ENCODE measurements around the gene TRIM46. TPM values are rescaled to one million over a fixed set of nuclear protein-coding genes. Genes with fewer than 3 reads are reported as not detected.
"Not testable (repeated sequence)": the region's sequence is repeated elsewhere in the genome, so short reads cannot be mapped to it uniquely, and the experiment has no call there.

Gene TRIM46
- total RNA-seq, 4 donors from 2014 or later: 6.0 to 20.4 (median 12.7) TPM

DNA sequence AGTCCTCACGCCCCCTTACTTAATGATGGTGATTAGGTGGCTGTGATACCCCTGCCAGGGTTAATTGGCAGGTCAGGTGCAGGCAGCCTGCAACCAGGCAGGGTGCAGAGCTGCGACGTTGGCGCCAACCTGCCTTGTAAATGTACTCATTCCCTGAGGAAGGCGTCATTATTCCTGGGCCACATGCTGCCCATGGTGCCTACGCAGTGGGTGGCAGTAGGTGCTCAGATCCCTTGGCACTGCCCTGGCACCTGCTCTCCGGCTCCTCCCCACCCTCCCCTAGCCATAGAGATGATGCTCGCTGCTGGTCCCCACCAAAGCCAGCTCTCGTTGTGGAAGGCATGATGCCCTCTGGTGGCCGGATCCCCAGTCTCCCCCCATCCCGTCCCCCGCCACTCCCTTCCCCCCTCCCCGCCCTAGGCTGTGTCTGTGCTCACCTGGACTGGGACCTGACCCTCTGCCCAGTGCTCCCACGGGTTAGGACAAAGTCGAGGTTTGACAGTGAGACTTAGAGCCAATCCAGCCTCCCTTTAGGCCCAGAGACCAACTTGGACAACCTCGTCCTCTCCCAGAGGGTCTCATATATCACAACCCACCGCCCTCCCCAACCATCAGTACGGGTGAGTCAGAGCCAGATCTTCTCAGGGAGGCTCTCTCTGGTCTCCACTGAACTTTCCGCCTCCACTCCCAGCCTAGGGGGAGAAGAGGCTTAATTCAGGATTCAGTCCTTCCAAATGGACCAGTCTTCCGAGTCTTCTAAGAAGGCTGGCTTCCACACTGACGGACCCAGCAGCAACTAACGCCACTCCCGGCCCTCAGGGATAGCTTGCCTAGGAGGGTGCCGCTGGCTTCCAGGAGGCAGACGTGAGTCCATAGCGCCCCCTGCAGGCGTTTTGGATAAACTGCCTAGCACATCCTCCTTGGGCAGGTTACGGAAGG lies 6.2 kb upstream of the TRIM46 start:
- no peak overlapping the region for H3K4me3 ChIP-seq
- DNase-seq (ENCODE audit: low spot score in 2 of 2): peak; percentile 78 to 83

DNA sequence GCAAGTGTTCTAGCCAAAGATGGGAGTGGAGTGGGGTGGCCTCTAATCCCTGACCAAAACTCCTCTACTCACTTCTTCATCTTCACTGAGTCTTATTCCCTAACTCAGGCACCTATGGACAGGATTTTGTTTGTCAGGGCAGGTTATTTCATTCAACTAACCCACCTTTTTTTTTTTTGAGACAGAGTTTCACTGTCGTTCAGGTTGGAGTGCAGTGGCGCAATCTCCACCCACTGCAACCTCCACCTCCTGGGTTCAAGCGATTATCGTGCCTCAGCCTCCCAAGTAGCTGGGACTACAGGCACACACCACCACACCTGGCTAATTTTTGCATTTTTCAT lies 5.6 kb upstream of the TRIM46 start:
- 42 to 50% methylated on average over 4 of the region's 4 CpGs for WGBS, 2 donors
- Histone ChIP-seq H3K27ac (peak overlapping the region in 2 of 4 donors; percentile 65 to 71), H3K36me3 (peaks cover 0 to 27% (median 0%) of the 10 kb centered on the region in 3 donors), H3K4me1 (peaks cover 0 to 34% (median 21%) of the 10 kb centered on the region in 4 donors)
- not testable (repeated sequence) for H3K27me3 ChIP-seq; DNase-seq (ENCODE audit: low spot score in 2 of 2); H3K4me3 ChIP-seq; H3K9me3 ChIP-seq

More for the DNA sequence above, 6.2 kb upstream of the TRIM46 start:
- Histone ChIP-seq H3K27me3 (no peaks in the 10 kb centered on the region), H3K4me1 (peaks cover 0 to 32% (median 20%) of the 10 kb centered on the region in 4 donors), H3K27ac (peak overlapping the region in 2 of 4 donors; percentile 65 to 71), H3K9me3 (no peaks in the 10 kb centered on the region), H3K36me3 (peaks cover 0 to 27% (median 0%) of the 10 kb centered on the region in 3 donors)
- TF ChIP-seq EP300 (IDR thresholded peaks at IDR 0.05) (peak in 1 of 2 donors; percentile 32), POLR2A (IDR thresholded peaks at IDR 0.05) (no peak)
- TF ChIP-seq, protein P1, sequence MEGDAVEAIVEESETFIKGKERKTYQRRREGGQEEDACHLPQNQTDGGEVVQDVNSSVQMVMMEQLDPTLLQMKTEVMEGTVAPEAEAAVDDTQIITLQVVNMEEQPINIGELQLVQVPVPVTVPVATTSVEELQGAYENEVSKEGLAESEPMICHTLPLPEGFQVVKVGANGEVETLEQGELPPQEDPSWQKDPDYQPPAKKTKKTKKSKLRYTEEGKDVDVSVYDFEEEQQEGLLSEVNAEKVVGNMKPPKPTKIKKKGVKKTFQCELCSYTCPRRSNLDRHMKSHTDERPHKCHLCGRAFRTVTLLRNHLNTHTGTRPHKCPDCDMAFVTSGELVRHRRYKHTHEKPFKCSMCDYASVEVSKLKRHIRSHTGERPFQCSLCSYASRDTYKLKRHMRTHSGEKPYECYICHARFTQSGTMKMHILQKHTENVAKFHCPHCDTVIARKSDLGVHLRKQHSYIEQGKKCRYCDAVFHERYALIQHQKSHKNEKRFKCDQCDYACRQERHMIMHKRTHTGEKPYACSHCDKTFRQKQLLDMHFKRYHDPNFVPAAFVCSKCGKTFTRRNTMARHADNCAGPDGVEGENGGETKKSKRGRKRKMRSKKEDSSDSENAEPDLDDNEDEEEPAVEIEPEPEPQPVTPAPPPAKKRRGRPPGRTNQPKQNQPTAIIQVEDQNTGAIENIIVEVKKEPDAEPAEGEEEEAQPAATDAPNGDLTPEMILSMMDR (IDR thresholded peaks at IDR 0.05): peak; percentile 76 to 95 (median 94)
- 6% methylated on average over 17 to 23 of the region's 28 CpGs for WGBS, 2 donors

DNA sequence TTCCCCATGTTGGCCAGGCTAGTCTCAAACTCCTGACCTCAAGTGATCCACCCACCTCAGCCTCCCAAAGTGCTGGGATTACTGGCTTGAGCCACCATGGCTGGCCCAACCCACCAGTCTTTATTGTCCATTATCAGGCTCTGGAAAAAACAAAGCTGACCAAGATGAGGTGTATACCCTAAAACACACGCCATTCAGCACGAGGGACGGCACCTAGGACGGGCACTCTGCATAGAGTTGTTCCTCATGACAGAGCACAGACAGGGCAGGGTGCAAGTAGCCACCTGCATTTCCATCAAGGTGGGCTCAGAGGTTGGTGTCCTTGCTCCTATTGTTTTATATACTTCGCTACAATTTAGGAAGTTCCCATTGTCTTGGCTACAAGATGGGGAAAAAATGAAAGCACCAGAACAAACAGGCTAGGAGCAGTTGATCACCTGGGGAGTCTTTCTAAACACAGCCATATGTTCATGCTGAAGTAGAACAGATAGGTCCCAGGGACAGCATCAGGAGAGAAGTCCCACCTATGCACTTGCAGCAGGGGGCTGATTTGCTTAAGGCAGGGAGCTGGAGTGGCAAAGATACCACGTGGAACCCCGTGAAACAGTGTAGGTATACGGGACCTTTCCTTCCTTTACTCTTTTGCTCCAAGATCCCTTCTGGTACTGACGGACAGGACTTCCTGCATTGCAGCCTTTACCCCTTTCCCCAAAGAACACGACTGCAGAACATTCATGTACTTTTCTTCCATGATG lies 5.0 kb upstream of the TRIM46 start:
- Histone ChIP-seq H3K4me1 (peaks cover 0 to 39% (median 25%) of the 10 kb centered on the region in 4 donors), H3K27ac (no peak overlapping the region)
- TF ChIP-seq EP300 (IDR thresholded peaks at IDR 0.05): no peak
- TF ChIP-seq POLR2A (IDR thresholded peaks at IDR 0.05): no peak
- TF ChIP-seq, protein P1 (IDR thresholded peaks at IDR 0.05): no peak

DNA sequence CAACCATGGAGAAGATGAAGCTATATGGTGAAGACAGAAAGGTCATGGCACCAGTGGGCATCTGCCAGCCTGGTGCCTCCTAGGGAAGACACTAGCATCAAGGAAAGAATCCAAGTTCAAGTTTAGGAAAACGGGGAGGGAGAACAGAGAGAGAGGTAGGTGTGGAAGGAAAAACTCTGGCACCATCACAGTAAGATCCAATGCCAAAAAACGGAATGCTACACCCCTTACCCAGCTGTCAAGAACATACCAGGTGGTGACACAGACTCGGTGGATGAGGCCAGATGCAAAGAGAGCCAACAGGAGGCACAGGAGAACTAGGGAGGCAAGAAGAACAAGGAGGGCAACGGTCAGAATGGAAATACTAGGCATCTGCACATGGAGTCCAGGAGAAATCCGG lies 4.1 kb upstream of the TRIM46 start:
- no peak for DNase-seq (ENCODE audit: low spot score in 2 of 2)

More for the DNA sequence above, 5.0 kb upstream of the TRIM46 start:
- Histone ChIP-seq H3K4me3 (no peak overlapping the region), H3K27me3 (no peaks in the 10 kb centered on the region), H3K9me3 (no peaks in the 10 kb centered on the region), H3K36me3 (peaks cover 0 to 27% (median 0%) of the 10 kb centered on the region in 3 donors)
- no peak for DNase-seq (ENCODE audit: low spot score in 2 of 2)
- WGBS, 2 donors: 81% methylated on average over 10 of the region's 10 CpGs

More for the DNA sequence above, 4.1 kb upstream of the TRIM46 start:
- TF ChIP-seq POLR2A (IDR thresholded peaks at IDR 0.05): no peak
- TF ChIP-seq, protein P1 (IDR thresholded peaks at IDR 0.05): no peak
- TF ChIP-seq EP300 (IDR thresholded peaks at IDR 0.05): no peak
- Histone ChIP-seq H3K4me3 (no peak overlapping the region), H3K36me3 (peaks cover 0 to 27% (median 0%) of the 10 kb centered on the region in 3 donors), H3K27ac (no peak overlapping the region), H3K27me3 (peaks cover 0 to 9% of the 10 kb centered on the region in 2 donors), H3K9me3 (no peaks in the 10 kb centered on the region), H3K4me1 (peaks cover 0 to 48% (median 32%) of the 10 kb centered on the region in 4 donors)
- WGBS, 2 donors: 76 to 77% methylated on average over 5 of the region's 5 CpGs

All from tibial nerve (tissue), 4 donors.